K562 (cell line): ENCODE results near the gene SLC1A5. TPM values are rescaled to one million over a fixed set of nuclear protein-coding genes. Genes with fewer than 3 reads are reported as not detected.

Source experiments
- CCAR2 ChIP-seq: fragments of 200-400 bp; formaldehyde crosslinking; IDR thresholded peaks from 2 replicates; pipeline ENCODE4 v1.6.1; 2017; ENCODE audit warnings: mild to moderate bottlenecking, low read depth, low read length
- CEBPG ChIP-seq, 3 experiments: fragments of 200-800 bp in 1 of 3; sonication (Bioruptor generic) in 1 of 3; sonication (generic) in 1 of 3; formaldehyde crosslinking in 1 of 3; IDR thresholded peaks in 2 of 3; conservative IDR thresholded peaks in 1 of 3; 2 replicates each; pipeline versions ENCODE4 v1.6.1 to v1.8.0; 2016 to 2022; ENCODE audit warnings: missing compliant biosample characterization in 2 of 3, missing genetic modification characterization in 2 of 3, mild to moderate bottlenecking in 1 of 3, missing genetic modification reagents in 1 of 3
- HMGN3 ChIP-seq: IDR thresholded peaks from 2 replicates; pipeline ENCODE4 v1.6.1; 2011; ENCODE audit warnings: borderline replicate concordance, low read depth, mild to moderate bottlenecking, mixed read lengths, low read length; ENCODE audit not compliant: insufficient read length; ENCODE audit errors: extremely low read depth
- KAT2B ChIP-seq: IDR thresholded peaks from one replicate; pipeline ENCODE4 v1.6.1; 2012; ENCODE audit warnings: low read depth, mild to moderate bottlenecking, control low read depth, inconsistent platforms, low read length, moderate library complexity
- KAT7 ChIP-seq: sonication (generic); formaldehyde crosslinking; IDR thresholded peaks from 2 replicates; pipeline ENCODE4 v1.8.0; 2022; ENCODE audit warnings: missing genetic modification reagents, mild to moderate bottlenecking, borderline replicate concordance
- NFIX ChIP-seq: fragments of 250-450 bp; sonication (Bioruptor Pico); IDR thresholded peaks from 2 replicates; pipeline ENCODE4 v1.4.0; 2020; ENCODE audit warnings: low read depth, mild to moderate bottlenecking, moderate library complexity
- PURB ChIP-seq: sonication (generic); formaldehyde crosslinking; IDR thresholded peaks from 2 replicates; pipeline ENCODE4 v1.9.0; 2021; ENCODE audit warnings: low read depth, mild to moderate bottlenecking, missing genetic modification reagents
- RREB1 ChIP-seq: fragments of 250-450 bp; sonication (Bioruptor Pico); IDR thresholded peaks from 2 replicates; pipeline ENCODE4 v1.4.0; 2020
- SMAD3 ChIP-seq: fragments of 450-650 bp; formaldehyde crosslinking; conservative IDR thresholded peaks from 2 replicates; pipeline ENCODE4 v1.4.0; 2020; ENCODE audit warnings: mild to moderate bottlenecking
- SNRNP70 ChIP-seq: fragments of 200-400 bp; formaldehyde crosslinking; optimal IDR thresholded peaks from 2 replicates; pipeline ENCODE3; 2017; ENCODE audit warnings: low read depth, low read length
- SUPT5H ChIP-seq: fragments of 450-650 bp; IDR thresholded peaks from 2 replicates; pipeline ENCODE4 v1.6.1; 2016
- UBTF ChIP-seq, 2 experiments: IDR thresholded peaks; 2 replicates each; pipeline ENCODE4 v1.6.1; 2012; ENCODE audit warnings: improper control_type of control experiment in 2 of 2, low read depth in 2 of 2, low read length in 2 of 2, borderline replicate concordance in 1 of 2
- ZBTB8A ChIP-seq: fragments of 450-650 bp; IDR thresholded peaks from 2 replicates; pipeline ENCODE4 v1.6.1; 2018; ENCODE audit warnings: mild to moderate bottlenecking, moderate library complexity; ENCODE audit not compliant: partially characterized antibody
- ZFP36 ChIP-seq: fragments of 150-350 bp; IDR thresholded peaks from 2 replicates; pipeline ENCODE4 v1.6.1; 2018; ENCODE audit warnings: low read length, low read depth; ENCODE audit not compliant: partially characterized antibody
- ZNF408 ChIP-seq: fragments of 250-450 bp; sonication (Bioruptor Pico); IDR thresholded peaks from 2 replicates; pipeline ENCODE4 v1.4.0; 2020; ENCODE audit warnings: low read depth, mild to moderate bottlenecking, moderate library complexity
- ZNF695 ChIP-seq: fragments of 450-650 bp; formaldehyde crosslinking; IDR thresholded peaks from 2 replicates; pipeline ENCODE4 v1.4.0; 2020; ENCODE audit warnings: mild to moderate bottlenecking, moderate library complexity
- polyA plus RNA-seq, 8 experiments: library from polyadenylated mRNA; depleted of rRNA in 4 of 8; stranded (reverse) in 5 of 8; unstranded in 3 of 8; fragments of >200 nt; fragmentation: Nextera tagmentation in 2 of 8; fragmentation: Illumina TruSeq in 1 of 8; extraction: Ambion mirVana in 2 of 8; extraction: Trizol in 1 of 8; gene quantifications; 2 replicates each; pipeline versions ENCODE4 v1.2.1 to v1.2.3, GENCODE V29; 2011 to 2014; ENCODE audit warnings: inconsistent platforms in 1 of 8, missing spikeins in 1 of 8
- total RNA-seq, 7 experiments: library from RNA; depleted of rRNA in 6 of 7; stranded (reverse); fragments of >200 nt in 6 of 7; fragmentation: Illumina TruSeq in 2 of 7; extraction: Trizol in 2 of 7; gene quantifications; 2 replicates each; pipeline versions ENCODE4 v1.2.1 to v1.2.3, GENCODE V29; 2011 to 2021; ENCODE audit warnings: low replicate concordance in 1 of 7
- TF ChIP-seq, protein P1 (sequence below): sonication (generic); formaldehyde crosslinking; IDR thresholded peaks from 2 replicates; pipeline ENCODE4 v1.8.0; 2022; ENCODE audit warnings: missing genetic modification reagents, mild to moderate bottlenecking, borderline replicate concordance

The SLC1A5 gene
- total and polyA plus RNA-seq, 9 of the 15 experiments (the other 6 are each of a cell fraction or from before 2014, with no cell fraction given): 31.2 to 417 (median 134) TPM

GRCh38 chr19:46786236-46787039, 2.0 kb downstream of the SLC1A5 start (continued):
- TF ChIP-seq UBTF (IDR thresholded peaks at IDR 0.05; ENCODE audit: borderline replicate concordance in 1 of 2, low read depth in 2 of 2, low read length in 2 of 2) (peak in 1 of 2 experiments; percentile 92; a peak in 2 of 4 replicates), CEBPG (CRISPR knock-in tag; IDR thresholded peaks at IDR 0.05) (0 out of 2 replicates have a peak, but pooled peaks have one; percentile 9), CEBPG (tag; conservative IDR thresholded peaks at IDR 0.05 in 1 of 2, IDR thresholded peaks at IDR 0.05 in 1 of 2) (no peak), ZNF695 (CRISPR knock-in tag) (no peak), HMGN3 (peak; percentile 84), SNRNP70 (no peak), NFIX (CRISPR knock-in tag) (no peak), PURB (no peak), ZFP36 (no peak), KAT2B (no peak), ZNF408 (no peak), KAT7 (CRISPR knock-in tag) (no peak), SMAD3 (CRISPR knock-in tag) (no peak; the same call in 1 of the 2 replicates), ZBTB8A (no peak), CCAR2 (no peak), SUPT5H (peak; percentile 24; the same call in 1 of the 2 replicates), RREB1 (CRISPR knock-in tag) (0 out of 2 replicates have a peak, but pooled peaks have one; percentile 45)
- TF ChIP-seq, protein P1, sequence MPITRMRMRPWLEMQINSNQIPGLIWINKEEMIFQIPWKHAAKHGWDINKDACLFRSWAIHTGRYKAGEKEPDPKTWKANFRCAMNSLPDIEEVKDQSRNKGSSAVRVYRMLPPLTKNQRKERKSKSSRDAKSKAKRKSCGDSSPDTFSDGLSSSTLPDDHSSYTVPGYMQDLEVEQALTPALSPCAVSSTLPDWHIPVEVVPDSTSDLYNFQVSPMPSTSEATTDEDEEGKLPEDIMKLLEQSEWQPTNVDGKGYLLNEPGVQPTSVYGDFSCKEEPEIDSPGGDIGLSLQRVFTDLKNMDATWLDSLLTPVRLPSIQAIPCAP: no peak
